Loucy (cell line): ENCODE results near the gene CLMN.

ENCODE experiments used
- H2AFZ ChIP-seq: fragments of 200-600 bp; sonication (generic); 2 replicates; pipeline ENCODE4 v1.6.0; 2016; ENCODE audit warnings: antibody characterized with exemption, mild to moderate bottlenecking, low read length, moderate library complexity
- H3F3A ChIP-seq: fragments of 200-600 bp; 2 replicates; pipeline ENCODE4 v1.6.0; 2016; ENCODE audit warnings: antibody characterized with exemption, low read depth, mild to moderate bottlenecking
- H3K27me3 ChIP-seq: fragments of 200-600 bp; sonication (generic); 2 replicates; pipeline ENCODE4 v1.6.1; 2014; ENCODE audit warnings: low read length, mild to moderate bottlenecking; ENCODE audit not compliant: insufficient read depth, poor library complexity, severe bottlenecking
- H3K36me3 ChIP-seq: fragments of 200-600 bp; sonication (generic); 2 replicates; pipeline ENCODE4 v1.6.1; 2016; ENCODE audit warnings: low read length; ENCODE audit not compliant: insufficient read depth
- H3K4me1 ChIP-seq: fragments of 200-600 bp; sonication (generic); 2 replicates; pipeline ENCODE4 v1.5.1; 2014; ENCODE audit warnings: low read length, mild to moderate bottlenecking; ENCODE audit not compliant: insufficient read depth, poor library complexity, severe bottlenecking
- H3K4me2 ChIP-seq: fragments of 200-600 bp; sonication (generic); 2 replicates; pipeline ENCODE4 v1.6.0; 2014; ENCODE audit warnings: antibody characterized with exemption, low read length, low read depth, mild to moderate bottlenecking; ENCODE audit not compliant: poor library complexity, severe bottlenecking
- H3K4me3 ChIP-seq: fragments of 200-600 bp; sonication (generic); 2 replicates; pipeline ENCODE4 v1.5.1; 2014; ENCODE audit warnings: low read length, mild to moderate bottlenecking, mixed read lengths; ENCODE audit not compliant: poor library complexity, severe bottlenecking
- H3K79me2 ChIP-seq: fragments of 200-600 bp; sonication (generic); 2 replicates; pipeline ENCODE4 v1.6.1; 2014; ENCODE audit warnings: low read length; ENCODE audit not compliant: insufficient read depth
- H3K9ac ChIP-seq: fragments of 200-600 bp; sonication (generic); 2 replicates; pipeline ENCODE4 v1.6.0; 2014; ENCODE audit warnings: mild to moderate bottlenecking, low read depth, low read length, moderate library complexity; ENCODE audit not compliant: poor library complexity, severe bottlenecking
- H3K9me2 ChIP-seq: fragments of 200-600 bp; sonication (generic); replicated peaks from 2 replicates; pipeline ENCODE4 v1.6.1; 2016; ENCODE audit warnings: low read depth, low read length, mixed read lengths
- H3K9me3 ChIP-seq: fragments of 200-600 bp; sonication (generic); 2 replicates; pipeline ENCODE4 v1.6.1; 2014; ENCODE audit warnings: mild to moderate bottlenecking, antibody characterized with exemption, low read length, low read depth; ENCODE audit not compliant: insufficient read depth
- H4K20me1 ChIP-seq: fragments of 200-600 bp; sonication (generic); 2 replicates; pipeline ENCODE4 v1.6.0; 2014; ENCODE audit warnings: antibody characterized with exemption, low read length, mild to moderate bottlenecking; ENCODE audit not compliant: insufficient read depth, poor library complexity, severe bottlenecking
- CTCF ChIP-seq: fragments of 200-600 bp; sonication (generic); conservative IDR thresholded peaks from 2 replicates; pipeline ENCODE4 v1.5.1; 2014; ENCODE audit warnings: mild to moderate bottlenecking, antibody characterized with exemption, low read length
- EZH2phosphoT487 ChIP-seq: fragments of 200-600 bp; IDR thresholded peaks from 2 replicates; pipeline ENCODE4 v1.6.1; 2018; ENCODE audit warnings: antibody characterized with exemption, mild to moderate bottlenecking, moderate library complexity, borderline replicate concordance

The CLMN gene

GRCh38 chr14:95242870-95243269, 76.8 kb downstream of the CLMN start:
- Histone ChIP-seq H3K4me3 (no peak overlapping the region), H3K27me3 (no peaks in the 10 kb centered on the region), H3K4me2 (no peak overlapping the region), H3K9me2 (no peaks in the 10 kb centered on the region), H3K9ac (no peak overlapping the region), H3K79me2 (no peaks in the 10 kb centered on the region), H3K9me3 (no peaks in the 10 kb centered on the region), H4K20me1 (no peaks in the 10 kb centered on the region), H2AFZ (no peak overlapping the region), H3F3A (no peaks in the 10 kb centered on the region), H3K36me3 (no peaks in the 10 kb centered on the region), H3K4me1 (peaks cover 4% of the 10 kb centered on the region)
- TF ChIP-seq CTCF (no peak), EZH2phosphoT487 (no peak)

- H2AFZ ChIP-seq = no peak overlapping the region
- H3K79me2 ChIP-seq = no peaks in the 10 kb centered on the region
- H3K9ac ChIP-seq = no peak overlapping the region
- H3K4me3 ChIP-seq = no peak overlapping the region
- no peaks in the 10 kb centered on the region for H3K9me3 ChIP-seq
- no peaks in the 10 kb centered on the region for H4K20me1 ChIP-seq
- H3K27me3 ChIP-seq = no peaks in the 10 kb centered on the region
- no peak for TF ChIP-seq CTCF
- no peak for TF ChIP-seq EZH2phosphoT487
- H3K4me2 ChIP-seq = no peak overlapping the region
- peaks cover 1% of the 10 kb centered on the region for H3K4me1 ChIP-seq
- no peaks in the 10 kb centered on the region for H3K9me2 ChIP-seq
- H3K36me3 ChIP-seq = no peaks in the 10 kb centered on the region
- H3F3A ChIP-seq = no peaks in the 10 kb centered on the region
Observed at GRCh38 chr14:95240859-95241813, 78.6 kb downstream of the CLMN start.

- H4K20me1 ChIP-seq = no peaks in the 10 kb centered on the region
- H3F3A ChIP-seq = no peaks in the 10 kb centered on the region
- no peak overlapping the region for H2AFZ ChIP-seq
- no peaks in the 10 kb centered on the region for H3K9me3 ChIP-seq
- H3K79me2 ChIP-seq = no peaks in the 10 kb centered on the region
- H3K9me2 ChIP-seq = no peaks in the 10 kb centered on the region
- H3K27me3 ChIP-seq = no peaks in the 10 kb centered on the region
- no peak overlapping the region for H3K9ac ChIP-seq
- H3K36me3 ChIP-seq = no peaks in the 10 kb centered on the region
- H3K4me2 ChIP-seq = no peak overlapping the region
- H3K4me3 ChIP-seq = no peak overlapping the region
- no peaks in the 10 kb centered on the region for H3K4me1 ChIP-seq
- TF ChIP-seq EZH2phosphoT487 (no peak), CTCF (no peak)
Observed at GRCh38 chr14:95238487-95239298, 81.0 kb downstream of the CLMN start.
